Activated naive CD4-positive, alpha-beta T cell treated with anti-CD3 and anti-CD28 coated beads, Interleukin-2, amount 10 ng/mL, durations not matched to agents 7 days and 5 days (primary cell): ENCODE data around the gene CNNM3.

ENCODE experiments used
- CTCF ChIA-PET: fragments of 350-600 bp; sonication (Branson Sonifier 250); formaldehyde crosslinking; loops from one replicate; lab custom pipeline; 2021; ENCODE audit warnings: antibody characterized with exemption; lab: Charles Lee
- DNase-seq: peaks from one replicate; pipeline ENCODE4 v3.0.0-alpha.2; 2020
- H3K27ac Mint-ChIP-seq: one replicate; pipeline ENCODE4 v1.8.0; 2021; ENCODE audit warnings: mild to moderate bottlenecking, moderate library complexity, mixed read lengths
- H3K27me3 Mint-ChIP-seq: one replicate; pipeline ENCODE4 v1.8.0; 2021; ENCODE audit warnings: mild to moderate bottlenecking, mixed read lengths
- H3K36me3 Mint-ChIP-seq: one replicate; pipeline ENCODE4 v1.8.0; 2021; ENCODE audit warnings: mixed read lengths
- H3K4me1 Mint-ChIP-seq: one replicate; pipeline ENCODE4 v1.8.0; 2021; ENCODE audit warnings: mixed read lengths
- H3K4me3 Mint-ChIP-seq: one replicate; pipeline ENCODE4 v1.8.0; 2021; ENCODE audit warnings: mild to moderate bottlenecking, moderate library complexity, mixed read lengths
- H3K9me3 Mint-ChIP-seq: one replicate; pipeline ENCODE4 v1.8.0; 2021; ENCODE audit warnings: mixed read lengths

Gene CNNM3

DNA sequence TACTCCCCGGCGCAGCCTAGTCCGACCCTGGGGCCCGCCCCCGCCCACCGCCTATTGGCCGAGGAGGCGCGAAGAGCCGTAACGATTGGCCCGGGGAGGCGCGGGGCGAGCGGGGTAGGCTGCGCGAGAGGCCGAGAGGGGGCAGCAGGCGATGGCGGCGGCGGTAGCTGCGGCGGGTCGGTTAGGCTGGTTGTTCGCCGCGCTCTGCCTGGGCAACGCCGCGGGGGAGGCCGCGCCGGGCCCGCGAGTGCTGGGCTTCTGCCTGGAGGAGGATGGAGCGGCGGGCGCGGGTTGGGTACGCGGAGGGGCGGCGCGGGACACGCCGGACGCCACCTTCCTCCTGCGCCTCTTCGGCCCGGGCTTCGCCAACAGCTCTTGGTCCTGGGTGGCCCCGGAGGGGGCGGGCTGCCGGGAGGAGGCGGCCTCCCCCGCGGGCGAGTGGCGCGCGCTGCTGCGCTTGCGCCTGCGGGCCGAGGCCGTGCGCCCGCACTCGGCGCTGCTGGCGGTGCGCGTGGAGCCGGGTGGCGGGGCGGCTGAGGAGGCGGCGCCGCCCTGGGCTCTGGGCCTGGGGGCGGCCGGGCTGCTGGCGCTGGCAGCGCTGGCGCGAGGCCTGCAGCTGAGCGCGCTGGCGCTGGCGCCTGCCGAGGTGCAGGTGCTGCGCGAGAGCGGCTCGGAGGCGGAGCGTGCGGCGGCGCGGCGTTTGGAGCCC lies at the start of gene CNNM3:
CNNM3 (plus strand) TSS at position 142 of the 709 bp plus-strand sequence; CDS start at position 152, 10 bp downstream.
- Mint-ChIP-seq H3K4me1 (peaks cover 51% of the 10 kb centered on the region), H3K9me3 (no peaks in the 10 kb centered on the region), H3K36me3 (peaks cover 31% of the 10 kb centered on the region), H3K27me3 (no peaks in the 10 kb centered on the region), H3K4me3 (peak within 1 kb of the TSS; percentile 86), H3K27ac (peak within 1 kb of the TSS; percentile 87)
- CTCF ChIA-PET = interaction anchor here (0.7 to 2.0 kb wide), 7 partner anchors 9 to 223 kb away, joined by 3 to 10 read pairs (median 3); partner anchors contain the start of gene ANKRD39
- peak; percentile 98 for DNase-seq

- H3K4me3 Mint-ChIP-seq = no peak overlapping the region
- peaks cover 3% of the 10 kb centered on the region for H3K36me3 Mint-ChIP-seq
- no peaks in the 10 kb centered on the region for H3K9me3 Mint-ChIP-seq
- CTCF ChIA-PET = interaction anchor here (1.6 kb wide), 1 partner anchor 10 kb away, joined by 3 read pairs; no protein-coding TSS in a partner anchor
- H3K27ac Mint-ChIP-seq = no peak overlapping the region
- peaks cover 36% of the 10 kb centered on the region for H3K4me1 Mint-ChIP-seq
- H3K27me3 Mint-ChIP-seq = no peaks in the 10 kb centered on the region
- DNase-seq = no peak
Observed at GRCh38 chr2:96767135-96767871, 48.8 kb upstream of the CNNM3 start.

- no peaks in the 10 kb centered on the region for H3K9me3 Mint-ChIP-seq
- H3K27ac Mint-ChIP-seq = no peak overlapping the region
- H3K36me3 Mint-ChIP-seq = peaks cover 3% of the 10 kb centered on the region
- DNase-seq = no peak
- peaks cover 32% of the 10 kb centered on the region for H3K4me1 Mint-ChIP-seq
- CTCF ChIA-PET = interaction anchor here (1.6 kb wide), 1 partner anchor 10 kb away, joined by 3 read pairs; no protein-coding TSS in a partner anchor
- H3K4me3 Mint-ChIP-seq = no peak overlapping the region
- H3K27me3 Mint-ChIP-seq = no peaks in the 10 kb centered on the region
Observed at GRCh38 chr2:96768083-96768561, 47.9 kb upstream of the CNNM3 start.

- no peaks in the 10 kb centered on the region for H3K9me3 Mint-ChIP-seq
Observed at GRCh38 chr2:96769814-96770213, 46.3 kb upstream of the CNNM3 start.

GRCh38 chr2:96770442-96771202 lies 45.4 kb upstream of the CNNM3 start:
- CTCF ChIA-PET = no interaction called here
- H3K36me3 Mint-ChIP-seq = peaks cover 3% of the 10 kb centered on the region
- H3K27ac Mint-ChIP-seq = no peak overlapping the region
- no peak for DNase-seq
- no peaks in the 10 kb centered on the region for H3K27me3 Mint-ChIP-seq
- H3K4me1 Mint-ChIP-seq = peaks cover 27% of the 10 kb centered on the region
- no peak overlapping the region for H3K4me3 Mint-ChIP-seq
- no peaks in the 10 kb centered on the region for H3K9me3 Mint-ChIP-seq

More at GRCh38 chr2:96769814-96770213, 46.3 kb upstream of the CNNM3 start:
- Mint-ChIP-seq H3K27me3 (no peaks in the 10 kb centered on the region), H3K4me3 (no peak overlapping the region), H3K36me3 (peaks cover 3% of the 10 kb centered on the region), H3K4me1 (peaks cover 28% of the 10 kb centered on the region), H3K27ac (no peak overlapping the region)
- CTCF ChIA-PET = no interaction called here
- DNase-seq = no peak

- Mint-ChIP-seq H3K4me3 (no peak overlapping the region), H3K27me3 (no peaks in the 10 kb centered on the region), H3K9me3 (no peaks in the 10 kb centered on the region), H3K36me3 (no peaks in the 10 kb centered on the region), H3K27ac (no peak overlapping the region), H3K4me1 (peaks cover 21% of the 10 kb centered on the region)
- CTCF ChIA-PET = no interaction called here
- no peak for DNase-seq
Observed at GRCh38 chr2:96771796-96772618, 44.1 kb upstream of the CNNM3 start.

DNA sequence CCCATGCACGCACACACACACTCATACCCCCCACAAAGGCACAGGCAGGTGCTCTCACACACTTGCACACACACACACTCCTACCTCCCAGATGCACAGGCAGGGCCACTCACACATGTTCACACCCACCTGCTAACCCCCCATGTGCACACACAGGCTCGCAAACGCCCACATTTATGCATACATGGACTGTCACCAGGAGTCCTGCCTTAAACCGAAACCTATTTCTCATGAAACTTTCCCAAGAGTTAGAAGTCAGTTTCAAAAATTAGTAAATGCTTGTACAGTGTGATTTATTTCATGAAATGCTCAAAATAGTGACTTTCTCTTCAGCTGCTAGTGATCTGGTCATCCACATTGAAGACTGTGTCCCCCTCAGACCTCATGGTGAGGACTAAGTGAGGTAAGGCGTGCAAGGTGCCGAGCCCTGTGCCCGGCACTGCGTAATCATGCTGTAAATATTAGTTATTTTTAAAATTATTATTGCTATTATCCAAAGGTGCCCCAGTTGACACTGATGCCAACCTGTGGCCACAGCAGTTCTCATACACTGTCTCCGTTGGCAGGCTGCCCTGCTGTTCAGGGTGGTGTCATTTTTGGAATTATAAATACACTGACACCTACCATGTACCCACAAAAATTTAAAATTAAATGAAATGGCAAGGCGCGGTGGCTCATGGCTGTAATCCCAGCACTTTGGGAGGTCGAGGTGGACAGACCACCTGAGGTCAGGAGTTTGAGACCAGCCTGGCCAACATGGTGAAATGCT lies 43.0 kb upstream of the CNNM3 start:
- H3K27ac Mint-ChIP-seq = peak overlapping the region; percentile 1
- H3K4me3 Mint-ChIP-seq = peak overlapping the region; percentile 21

DNA sequence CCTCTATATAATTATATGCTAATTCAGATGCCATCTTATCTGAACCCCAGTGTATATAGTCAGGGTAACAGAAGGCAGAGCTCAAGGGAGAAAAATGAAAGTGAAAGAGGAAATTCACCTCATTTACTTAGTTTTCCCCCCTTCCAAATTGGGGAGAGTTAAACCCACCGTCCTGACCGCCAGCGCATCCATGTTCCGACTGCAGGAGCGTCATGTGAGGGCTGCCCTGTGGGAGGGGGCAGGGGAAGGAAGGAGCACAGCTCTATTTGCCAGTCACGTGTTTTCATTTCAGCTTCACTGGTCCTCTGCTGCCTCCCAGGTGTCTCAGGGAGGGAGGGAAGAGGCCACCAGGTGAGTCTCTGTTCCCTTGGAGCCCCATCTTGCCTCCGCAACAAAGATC lies 42.1 kb upstream of the CNNM3 start:
- peaks cover 21% of the 10 kb centered on the region for H3K4me1 Mint-ChIP-seq
- H3K27me3 Mint-ChIP-seq = no peaks in the 10 kb centered on the region
- CTCF ChIA-PET = interaction anchor here (0.6 to 2.9 kb wide), 5 partner anchors 11 to 179 kb away, joined by 3 to 43 read pairs (median 3); partner anchors contain the start of genes ANKRD39 and CNNM4
- H3K36me3 Mint-ChIP-seq = no peaks in the 10 kb centered on the region
- H3K4me3 Mint-ChIP-seq = peak overlapping the region; percentile 73
- DNase-seq = peak; percentile 77
- H3K27ac Mint-ChIP-seq = peak overlapping the region; percentile 90
- no peaks in the 10 kb centered on the region for H3K9me3 Mint-ChIP-seq

More for the DNA sequence above, 43.0 kb upstream of the CNNM3 start:
- CTCF ChIA-PET = interaction anchor here (0.6 to 2.9 kb wide), 3 partner anchors 10 to 85 kb away, joined by 3 to 43 read pairs (median 4); partner anchors contain the start of genes ANKRD39 and CNNM4
- no peaks in the 10 kb centered on the region for H3K36me3 Mint-ChIP-seq
- peaks cover 21% of the 10 kb centered on the region for H3K4me1 Mint-ChIP-seq
- no peaks in the 10 kb centered on the region for H3K27me3 Mint-ChIP-seq
- H3K9me3 Mint-ChIP-seq = no peaks in the 10 kb centered on the region
- no peak for DNase-seq

GRCh38 chr2:96775160-96775559 lies 40.9 kb upstream of the CNNM3 start:
- H3K27ac Mint-ChIP-seq = peak overlapping the region; percentile 57
- H3K4me1 Mint-ChIP-seq = peaks cover 21% of the 10 kb centered on the region
- CTCF ChIA-PET = interaction anchor here (1.2 to 2.9 kb wide), 2 partner anchors 13 to 181 kb away, joined by 3 to 43 read pairs; partner anchors contain the start of gene CNNM4
- H3K9me3 Mint-ChIP-seq = no peaks in the 10 kb centered on the region
- H3K27me3 Mint-ChIP-seq = no peaks in the 10 kb centered on the region
- no peak for DNase-seq
- no peak overlapping the region for H3K4me3 Mint-ChIP-seq
- H3K36me3 Mint-ChIP-seq = no peaks in the 10 kb centered on the region

DNA sequence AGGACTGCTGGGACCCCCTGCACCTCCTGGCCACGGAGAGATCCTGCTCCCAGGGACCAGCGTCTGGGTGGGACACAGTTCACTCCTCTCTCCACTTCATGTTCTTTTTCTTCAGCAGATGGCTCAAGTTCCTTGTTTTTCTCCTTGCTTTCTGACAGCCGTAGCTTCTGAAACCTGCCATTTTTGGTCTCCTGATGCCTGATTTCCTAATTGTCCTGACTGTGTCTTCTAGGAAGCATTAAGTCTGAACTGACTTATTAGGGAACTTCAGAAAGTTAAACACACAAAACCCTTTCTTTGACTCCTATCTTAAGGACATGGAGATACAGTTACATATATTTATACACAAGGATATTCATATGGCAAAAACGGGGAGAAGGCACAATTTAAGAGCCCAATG lies 32.7 kb upstream of the CNNM3 start:
- H3K27me3 Mint-ChIP-seq = peaks cover 4% of the 10 kb centered on the region
- no peak overlapping the region for H3K4me3 Mint-ChIP-seq
- no peak for DNase-seq
- H3K36me3 Mint-ChIP-seq = no peaks in the 10 kb centered on the region
- CTCF ChIA-PET = no interaction called here
- no peak overlapping the region for H3K27ac Mint-ChIP-seq
- no peaks in the 10 kb centered on the region for H3K4me1 Mint-ChIP-seq
- H3K9me3 Mint-ChIP-seq = no peaks in the 10 kb centered on the region

DNA sequence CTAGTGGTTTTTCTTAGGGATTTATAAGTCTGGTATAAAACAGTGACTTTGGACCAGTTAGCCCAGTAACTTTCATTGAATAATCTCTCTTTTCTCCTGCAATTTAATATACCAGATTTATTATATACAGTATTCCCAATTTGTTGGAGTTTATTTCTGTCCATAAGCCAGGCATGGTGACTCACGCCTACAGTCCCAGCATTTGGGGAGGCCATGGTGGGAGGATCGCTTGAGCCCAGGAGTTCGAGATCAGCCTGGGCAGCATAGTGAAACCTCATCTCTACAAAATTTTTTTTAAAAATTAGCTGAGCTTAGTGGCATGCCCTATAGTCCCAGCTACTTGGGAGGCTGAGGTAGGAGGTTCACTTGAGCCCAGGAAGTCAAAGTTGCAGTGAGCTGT lies 28.7 kb upstream of the CNNM3 start:
- no peaks in the 10 kb centered on the region for H3K36me3 Mint-ChIP-seq
- no peak overlapping the region for H3K4me3 Mint-ChIP-seq
- no peak for DNase-seq
- CTCF ChIA-PET = no interaction called here
- H3K27ac Mint-ChIP-seq = no peak overlapping the region
- no peaks in the 10 kb centered on the region for H3K4me1 Mint-ChIP-seq
- H3K9me3 Mint-ChIP-seq = no peaks in the 10 kb centered on the region
- H3K27me3 Mint-ChIP-seq = peaks cover 4% of the 10 kb centered on the region

- no peak overlapping the region for H3K4me3 Mint-ChIP-seq
- no peak overlapping the region for H3K27ac Mint-ChIP-seq
- no peaks in the 10 kb centered on the region for H3K36me3 Mint-ChIP-seq
Observed at GRCh38 chr2:96788442-96789244, 27.4 kb upstream of the CNNM3 start.

More at GRCh38 chr2:96788442-96789244, 27.4 kb upstream of the CNNM3 start:
- CTCF ChIA-PET = no interaction called here
- H3K9me3 Mint-ChIP-seq = no peaks in the 10 kb centered on the region
- no peak for DNase-seq
- H3K4me1 Mint-ChIP-seq = no peaks in the 10 kb centered on the region
- H3K27me3 Mint-ChIP-seq = no peaks in the 10 kb centered on the region
